GM21381 (cell line): ENCODE data around the gene NSG1.

Experiments
- ATAC-seq: cut with Tn5 transposase; IDR thresholded peaks from one replicate; pipeline ENCODE4 v1.9.1; 2021; ENCODE audit warnings: mild to moderate bottlenecking, moderate library complexity; ENCODE audit not compliant: unreplicated experiment

The NSG1 gene

DNA sequence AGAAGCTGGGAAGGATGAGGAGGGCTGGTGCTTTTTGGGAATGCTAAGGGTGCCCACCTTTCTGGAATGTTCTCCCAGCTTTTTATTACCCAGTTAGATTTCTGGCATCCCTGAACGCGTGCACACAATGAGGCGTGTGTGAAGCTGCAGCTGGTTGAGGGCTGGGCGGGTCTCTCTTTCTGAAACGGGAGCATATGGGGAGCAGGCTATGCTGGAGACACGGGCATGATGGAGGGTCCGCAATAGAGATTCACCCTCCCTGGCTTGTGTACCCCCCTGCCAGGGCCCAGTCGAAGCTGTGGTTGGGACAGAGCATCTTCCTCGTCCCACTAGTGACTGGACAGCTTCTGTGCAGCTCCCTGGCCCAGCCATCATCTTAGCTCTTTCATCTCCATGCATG is 8.5 kb downstream of the NSG1 start:
- ATAC-seq = no peak

DNA sequence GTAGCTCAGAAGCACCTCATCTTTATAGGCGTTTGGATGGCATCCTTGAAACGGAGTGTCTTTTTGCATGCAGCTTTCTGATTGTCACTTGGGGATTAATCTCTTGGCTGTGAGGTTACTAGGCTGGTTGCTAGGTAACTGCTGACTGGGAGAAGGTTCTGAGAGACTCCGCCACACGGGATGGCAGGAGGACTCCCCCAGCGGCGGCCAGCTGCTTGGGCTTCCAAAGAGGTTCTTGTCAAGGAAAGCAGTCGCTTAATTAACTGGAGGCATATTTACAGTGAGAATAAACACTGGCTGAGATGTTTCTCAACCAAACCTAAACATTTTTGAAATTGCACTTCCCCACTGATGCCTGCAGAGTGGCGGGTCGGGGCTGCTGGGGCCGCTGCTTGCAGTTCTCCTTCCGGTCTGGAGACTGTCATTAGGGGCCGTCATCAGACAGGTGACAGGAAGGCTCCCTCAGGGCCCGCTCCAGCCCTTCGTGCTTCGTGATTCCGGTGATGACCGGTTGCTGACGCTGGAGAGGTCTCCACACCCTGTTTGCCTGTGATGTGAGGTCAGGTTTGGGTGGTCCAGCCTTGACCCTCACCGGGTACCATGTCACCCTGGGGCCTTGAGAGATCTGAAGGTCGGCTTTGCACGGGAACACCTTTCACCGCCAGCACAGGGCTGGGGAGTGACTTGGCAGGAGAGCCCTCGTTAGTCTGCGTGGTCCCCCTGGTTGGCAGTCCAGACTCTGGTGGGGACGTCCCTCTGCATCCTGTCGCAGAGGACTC is 9.1 kb downstream of the NSG1 start:
- no peak for ATAC-seq

DNA sequence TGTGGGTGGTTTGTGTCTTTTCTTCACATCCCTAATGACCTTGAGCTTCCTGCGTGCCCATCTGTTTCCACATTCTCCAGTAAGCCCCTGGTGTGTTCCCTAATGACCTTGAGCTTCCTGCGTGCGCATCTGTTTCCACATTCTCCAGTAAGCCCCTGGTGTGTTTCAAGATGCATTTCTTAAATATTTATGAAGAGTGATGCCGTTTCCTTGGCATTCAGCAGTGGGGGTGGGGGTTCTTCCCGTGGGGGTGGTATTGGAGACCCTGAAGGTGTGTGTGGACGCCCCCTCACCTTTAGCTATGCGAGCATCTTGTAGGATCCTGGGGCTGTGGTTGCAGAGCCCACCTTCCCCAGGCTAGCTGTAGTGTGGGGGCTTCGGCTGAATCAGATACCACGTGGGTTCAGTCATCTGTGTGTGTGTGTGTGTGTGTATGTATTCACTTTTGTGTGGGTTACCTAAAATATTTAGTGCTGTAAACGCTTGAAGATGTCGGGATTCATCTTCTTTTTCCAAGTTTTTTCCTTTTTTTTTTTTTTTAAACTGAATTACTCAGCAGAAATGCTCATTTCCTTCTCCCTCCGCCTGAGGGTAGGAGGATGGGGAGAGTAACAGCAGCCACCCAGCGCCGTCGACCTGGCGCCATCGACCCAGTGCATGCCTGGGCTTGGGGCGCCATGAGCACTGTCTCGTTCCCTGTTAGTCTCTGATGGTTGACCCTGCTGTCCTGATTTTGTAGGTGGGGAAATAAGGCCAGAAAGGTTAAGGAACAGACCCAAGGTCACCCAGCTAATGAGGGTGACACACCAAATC is 9.9 kb downstream of the NSG1 start:
- no peak for ATAC-seq

GRCh38 chr4:4397441-4397819 is 10.5 kb downstream of the NSG1 start:
- ATAC-seq = no peak

- no peak for ATAC-seq
Measured at GRCh38 chr4:4398430-4398829, 11.5 kb downstream of the NSG1 start.

DNA sequence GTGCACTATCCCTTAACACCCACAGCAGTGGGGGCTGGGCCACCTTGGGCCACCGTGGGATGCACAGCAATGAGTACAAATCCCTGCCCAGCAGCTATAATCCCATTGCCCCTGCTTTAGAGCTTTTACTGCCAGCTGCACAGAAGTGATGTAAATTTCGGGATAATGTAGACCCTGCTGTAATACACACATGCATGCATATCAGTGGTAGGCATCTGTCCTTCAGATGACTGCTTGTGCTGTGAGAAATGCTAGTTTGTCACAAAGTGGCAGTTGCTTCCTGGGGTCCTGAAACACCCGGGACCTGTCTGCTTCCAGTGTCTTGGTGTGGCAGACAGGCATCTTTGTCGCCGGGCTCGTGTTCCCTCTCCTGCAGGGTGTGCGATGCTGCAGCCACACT is 14.1 kb downstream of the NSG1 start:
- no peak for ATAC-seq

- no peak for ATAC-seq
Measured at GRCh38 chr4:4402966-4403365, 16.1 kb downstream of the NSG1 start.

- ATAC-seq = no peak
Measured at GRCh38 chr4:4405358-4405962, 18.6 kb downstream of the NSG1 start.

- ATAC-seq = no peak
Measured at GRCh38 chr4:4406455-4407298, 19.8 kb downstream of the NSG1 start.

- ATAC-seq = no peak
Measured at GRCh38 chr4:4407299-4408131, 20.6 kb downstream of the NSG1 start.

DNA sequence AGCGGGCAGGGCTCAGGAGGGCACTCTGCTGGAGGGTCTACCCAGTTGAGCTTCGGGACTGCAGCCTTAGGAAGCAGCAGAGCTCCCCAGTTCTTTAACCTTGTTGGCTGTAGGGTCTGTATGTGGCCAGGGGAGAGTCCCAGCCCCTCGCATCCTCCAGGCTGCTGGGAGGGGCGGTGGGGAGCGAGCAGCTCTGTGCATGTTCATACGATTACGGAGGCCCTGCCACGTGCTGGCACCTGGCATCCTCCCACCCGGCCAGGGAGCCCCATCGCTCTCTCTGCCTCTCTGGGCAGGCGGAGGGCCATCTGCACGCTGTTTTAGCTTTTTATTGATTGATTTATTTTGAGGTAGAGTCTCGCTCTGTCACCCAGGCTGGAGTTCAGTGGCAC is 21.2 kb downstream of the NSG1 start:
- no peak for ATAC-seq

DNA sequence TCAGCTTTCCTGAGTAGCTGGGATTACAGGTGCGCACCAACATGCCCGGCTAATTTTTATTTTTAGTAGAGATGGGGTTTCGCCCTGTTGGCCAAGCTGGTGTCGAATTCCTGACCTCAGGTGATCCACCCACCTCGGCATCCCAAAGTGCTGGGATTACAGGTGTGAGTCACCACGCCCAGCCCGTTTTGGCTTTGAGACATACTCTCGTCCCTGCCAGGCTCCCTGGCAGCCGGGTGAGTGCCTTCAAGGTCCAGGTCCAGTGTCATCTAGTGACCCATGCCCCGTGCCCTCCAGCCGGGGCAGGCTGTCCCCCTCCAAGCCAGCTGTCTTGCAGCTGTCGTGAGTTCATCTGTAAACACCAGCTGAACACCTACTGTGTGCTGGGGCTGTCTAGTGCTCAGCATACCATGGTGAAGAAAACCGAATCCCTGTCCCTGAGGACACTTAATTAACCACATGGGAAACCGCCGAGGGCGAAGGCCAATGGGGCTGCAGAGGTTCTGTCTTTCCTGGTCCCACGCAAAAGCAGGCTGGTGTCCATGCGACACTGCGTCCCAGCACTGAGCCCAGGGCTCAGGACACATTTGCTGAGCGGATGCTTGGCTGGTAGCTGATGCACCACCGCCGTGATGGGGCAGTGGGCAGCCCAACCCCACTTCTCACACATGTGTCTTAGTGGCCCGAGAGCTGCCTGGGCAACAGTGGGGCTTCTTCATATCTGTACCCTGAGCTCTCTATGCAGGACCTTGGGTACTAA is 21.9 kb downstream of the NSG1 start:
- no peak for ATAC-seq

GRCh38 chr4:4409416-4410115 is 22.7 kb downstream of the NSG1 start:
- no peak for ATAC-seq

- no peak for ATAC-seq
Measured at GRCh38 chr4:4410271-4410670, 23.4 kb downstream of the NSG1 start.

GRCh38 chr4:4411906-4412305 is 25.0 kb downstream of the NSG1 start:
- ATAC-seq = no peak

- no peak for ATAC-seq
Measured at GRCh38 chr4:4412641-4413372, 25.9 kb downstream of the NSG1 start.

DNA sequence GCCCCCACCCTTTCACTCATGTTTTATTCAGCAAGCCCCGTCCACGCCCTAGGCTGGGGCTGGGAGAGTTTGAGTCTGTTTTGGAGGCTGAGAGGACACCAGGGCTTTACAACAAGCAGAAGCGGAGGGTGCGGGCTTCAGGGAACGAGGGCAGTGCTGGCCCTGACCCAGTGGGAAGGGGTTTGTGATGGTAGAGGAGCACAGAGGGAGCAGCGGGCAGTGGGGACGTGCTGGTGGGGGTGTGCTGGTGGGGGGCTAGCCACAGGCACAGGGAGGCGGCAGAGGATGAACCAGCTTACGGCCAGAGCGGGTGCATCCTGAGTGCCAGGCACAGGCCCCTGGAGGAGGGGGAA is 26.4 kb downstream of the NSG1 start:
- ATAC-seq = no peak

DNA sequence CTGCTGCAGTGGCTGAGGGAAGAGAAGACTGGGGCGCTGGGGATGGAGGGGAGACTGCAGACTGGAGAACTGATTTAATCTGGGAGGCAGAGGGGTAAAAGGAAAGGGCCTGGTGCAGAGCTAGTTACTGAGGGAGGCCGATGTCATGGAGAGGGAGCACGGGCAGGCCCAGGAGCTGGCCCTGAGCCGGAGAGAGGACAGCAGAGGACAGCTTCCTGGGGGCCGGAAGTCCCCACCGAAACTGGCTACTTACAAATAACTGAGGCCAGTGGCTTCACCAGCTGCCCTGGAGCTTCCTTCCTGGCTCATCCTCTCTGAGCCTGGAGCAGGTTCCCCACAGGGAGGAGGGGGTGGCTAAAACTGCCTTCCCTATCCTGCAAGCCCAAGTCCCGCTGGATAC is 26.9 kb downstream of the NSG1 start:
- ATAC-seq = no peak
